ENCODE measurements around the gene MMRN2. TPM values are rescaled to one million over a fixed set of nuclear protein-coding genes. Genes with fewer than 3 reads are reported as not detected.

The MMRN2 gene
- total and polyA plus RNA-seq, 2 of the 8 experiments (the other 6 are each of a cell fraction or from before 2014, with no cell fraction given) = 1.2 TPM

DNA sequence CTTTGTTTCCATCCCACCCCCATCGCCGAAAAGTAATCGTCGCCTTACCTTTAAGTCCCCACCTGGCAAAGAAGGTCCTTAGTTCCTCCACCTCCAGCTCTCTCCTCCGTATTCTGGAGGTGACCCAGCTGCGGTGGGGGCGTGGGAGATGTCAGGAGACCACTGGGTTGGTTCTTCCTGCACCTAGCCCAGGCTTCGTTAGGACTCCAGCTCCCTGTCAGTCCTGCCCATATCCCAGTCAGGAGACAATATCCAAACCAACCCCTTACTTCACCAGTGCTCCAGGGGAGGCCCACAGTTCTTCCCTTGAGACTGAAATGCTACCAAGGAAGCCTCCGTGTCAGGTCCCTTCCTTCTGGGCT, 11.6 kb upstream of the MMRN2 start:
- 0 out of 2 replicates have a peak overlapping the region, but pooled peaks have one; percentile 83 for H2BK15ac ChIP-seq (ENCODE audit: low read length)
- DNase-seq (ENCODE audit: low read depth in 1 of 2, low spot score in 2 of 2) = no peak
- H3K79me1 ChIP-seq (ENCODE audit: low read depth, low read length) = no peaks in the 10 kb centered on the region
- H2AFZ ChIP-seq (ENCODE audit: low read length) = no peak overlapping the region
- peaks cover 4 to 36% (median 29%) of the 10 kb centered on the region in 4 experiments for H3K4me1 ChIP-seq (replicated peaks in 1 of 4; ENCODE audit: control insufficient read depth in 3 of 4, insufficient read depth in 4 of 4, low read length in 3 of 4)
- peaks cover 1 to 20% (median 16%) of the 10 kb centered on the region in 4 experiments for H3K27me3 ChIP-seq (replicated peaks in 1 of 4; ENCODE audit: control insufficient read depth in 3 of 4, extremely low read depth in 1 of 4, insufficient read depth in 3 of 4, low read length in 3 of 4)
- H3K23ac ChIP-seq (ENCODE audit: insufficient read length) = no peak overlapping the region
- no peak overlapping the region for H3K4me3 ChIP-seq (ENCODE audit: extremely low read depth in 1 of 4, insufficient read depth in 2 of 4, low read depth in 3 of 4, low read length in 4 of 4)
- H3K4me2 ChIP-seq (ENCODE audit: insufficient read depth in 1 of 2, low read depth in 2 of 2, low read length in 2 of 2) = no peak overlapping the region
- 95% methylated on average over 9 of the region's 9 CpGs; no CpG with 5 or more reads in 1 of the 2 experiments for WGBS, 2 experiments (ENCODE audit: extremely low coverage in 1 of 2, insufficient coverage in 1 of 2, insufficient read length in 1 of 2, insufficient replicate concordance in 2 of 2, low coverage in 1 of 2, low lambda C conversion rate in 2 of 2, missing lambda C conversion rate in 1 of 2)
- no peak overlapping the region for H2BK5ac ChIP-seq (ENCODE audit: low read depth, low read length)
- H4K5ac ChIP-seq (ENCODE audit: insufficient read length, low read depth, low read length) = no peak overlapping the region
- no peaks in the 10 kb centered on the region for H3K36me3 ChIP-seq (ENCODE audit: control insufficient read depth in 2 of 4, insufficient read depth in 4 of 4, low read length in 3 of 4)
- no peak overlapping the region for H3K27ac ChIP-seq (ENCODE audit: low read depth, low read length)
- no peaks in the 10 kb centered on the region for H3K9me3 ChIP-seq (ENCODE audit: insufficient read depth in 2 of 2, low read depth in 1 of 2, low read length in 1 of 2)
- no peak overlapping the region for H3K18ac ChIP-seq (ENCODE audit: extremely low read depth, low read length)
- no peak overlapping the region for H2AK5ac ChIP-seq (ENCODE audit: low read depth, low read length)
- peak overlapping the region; percentile 35 for H3K4ac ChIP-seq (replicated peaks; ENCODE audit: insufficient read length, low read depth, low read length)
- ChIA-PET CTCF (ENCODE audit: partially characterized antibody) (interaction anchor here (1.0 to 22.5 kb wide), 13 partner anchors 8 to 441 kb away, joined by 3 to 975 read pairs (median 5); partner anchors contain the start of genes MMRN2 and SNCG), POLR2A (ENCODE audit: partially characterized antibody) (interaction anchor here (1.9 to 3.2 kb wide), 3 partner anchors 8 to 37 kb away, joined by 5 to 14 read pairs (median 14); no protein-coding TSS in a partner anchor)
- H2BK120ac ChIP-seq (replicated peaks; ENCODE audit: low read depth, low read length) = no peak overlapping the region
- H4K8ac ChIP-seq (ENCODE audit: extremely low read depth, insufficient read depth, low read length) = no peak overlapping the region
- no peaks in the 10 kb centered on the region for H3K79me2 ChIP-seq (ENCODE audit: control insufficient read depth in 1 of 2, insufficient read depth in 2 of 2, low read length in 2 of 2)
- H3K9ac ChIP-seq (replicated peaks in 1 of 4; ENCODE audit: extremely low read depth in 1 of 4, low read depth in 3 of 4, low read length in 3 of 4) = no peak overlapping the region
- H2BK20ac ChIP-seq (ENCODE audit: low read length) = no peak overlapping the region
- no peak for FAIRE-seq
- H4K91ac ChIP-seq (replicated peaks; ENCODE audit: insufficient read length, low read length) = peak overlapping the region; percentile 29
- no peak overlapping the region for H3K14ac ChIP-seq (ENCODE audit: insufficient read length)
- H3K56ac ChIP-seq (replicated peaks; ENCODE audit: insufficient read length, low read depth, low read length) = no peak overlapping the region
- peak overlapping the region; percentile 43; the same call in 1 of the 2 replicates for H2BK12ac ChIP-seq (ENCODE audit: low read depth, low read length)
- peaks cover 12% of the 10 kb centered on the region; the same call in 1 of the 2 replicates for H3K23me2 ChIP-seq (ENCODE audit: low read depth, low read length)
- no peaks in the 10 kb centered on the region for H4K20me1 ChIP-seq (replicated peaks in 1 of 2; ENCODE audit: control insufficient read depth in 1 of 2, insufficient read depth in 2 of 2, low read length in 2 of 2)
- TF ChIP-seq JUND (IDR thresholded peaks at IDR 0.05; ENCODE audit: low read length) = no peak
- no peak for TF ChIP-seq RAD21 (IDR thresholded peaks at IDR 0.05 in 1 of 2, conservative IDR thresholded peaks at IDR 0.05 in 1 of 2; ENCODE audit: low read depth in 2 of 2, low read length in 2 of 2)
- no peak for TF ChIP-seq TBP (IDR thresholded peaks at IDR 0.05; ENCODE audit: low read depth, low read length)
- TF ChIP-seq PHF8 (conservative IDR thresholded peaks at IDR 0.05; ENCODE audit: low read depth, low read length) = no peak
- TF ChIP-seq HDAC2 (IDR thresholded peaks at IDR 0.05; ENCODE audit: borderline replicate concordance in 1 of 2, low read depth in 2 of 2, low read length in 2 of 2) = no peak
- no peak for TF ChIP-seq GTF2F1 (IDR thresholded peaks at IDR 0.05; ENCODE audit: borderline replicate concordance, low read depth, low read length)
- no peak for TF ChIP-seq KDM1A (IDR thresholded peaks at IDR 0.05; ENCODE audit: borderline replicate concordance, low read length)
- no peak for TF ChIP-seq SP1 (IDR thresholded peaks at IDR 0.05; ENCODE audit: low read depth, low read length)
- no peak for TF ChIP-seq SAP30 (IDR thresholded peaks at IDR 0.05; ENCODE audit: insufficient read depth, insufficient replicate concordance, low read length)
